Fibroblast of skin of scalp (primary cell): ENCODE results near the gene MAP3K20.
"Not testable (repeated sequence)": the region's sequence is repeated elsewhere in the genome, so short reads cannot be mapped to it uniquely, and the experiment has no call there.

Source experiments
- DNase-seq: peaks from one replicate; pipeline ENCODE4 v3.0.0-alpha.2; 2013

The MAP3K20 gene

GRCh38 chr2:173238385-173238784 is 162.7 kb downstream of the MAP3K20 start:
- no peak for DNase-seq

- no peak for DNase-seq
Measured at GRCh38 chr2:173238831-173239230, 163.2 kb downstream of the MAP3K20 start.

GRCh38 chr2:173239644-173240043 is 164.0 kb downstream of the MAP3K20 start:
- DNase-seq, result peak; percentile 13

GRCh38 chr2:173240083-173240482 is 164.4 kb downstream of the MAP3K20 start:
- no peak for DNase-seq

GRCh38 chr2:173241643-173242042 is 166.0 kb downstream of the MAP3K20 start:
- no peak for DNase-seq

GRCh38 chr2:173247156-173247555 is 171.5 kb downstream of the MAP3K20 start:
- DNase-seq, result no peak

- DNase-seq, result no peak
Measured at GRCh38 chr2:173248381-173248780, 172.7 kb downstream of the MAP3K20 start.

GRCh38 chr2:173249661-173250641 is 174.3 kb downstream of the MAP3K20 start:
- no peak for DNase-seq

GRCh38 chr2:173251225-173251624 is 175.6 kb downstream of the MAP3K20 start:
- no peak for DNase-seq

- DNase-seq, result no peak
Measured at GRCh38 chr2:173252581-173252980, 176.9 kb downstream of the MAP3K20 start.

- DNase-seq, result no peak
Measured at GRCh38 chr2:173254659-173255058, 179.0 kb downstream of the MAP3K20 start.

- no peak for DNase-seq
Measured at GRCh38 chr2:173258701-173259100, 183.1 kb downstream of the MAP3K20 start.

- DNase-seq, result not testable (repeated sequence)
Measured at GRCh38 chr2:173262356-173262755, 186.7 kb downstream of the MAP3K20 start.

GRCh38 chr2:173264151-173264550 is 188.5 kb downstream of the MAP3K20 start:
- DNase-seq, result no peak

- DNase-seq, result no peak
Measured at GRCh38 chr2:173264603-173265366, 189.1 kb downstream of the MAP3K20 start.

GRCh38 chr2:173271135-173271534 is 195.5 kb downstream of the MAP3K20 start:
- no peak for DNase-seq

GRCh38 chr2:173271825-173272224 is 196.2 kb downstream of the MAP3K20 start:
- DNase-seq, result no peak

GRCh38 chr2:173272849-173273248 is 197.2 kb downstream of the MAP3K20 start:
- DNase-seq, result no peak

- peak; percentile 9 for DNase-seq
Measured at GRCh38 chr2:173278794-173279526, 203.3 kb downstream of the MAP3K20 start.

- DNase-seq, result no peak
Measured at GRCh38 chr2:173279527-173279868, 203.9 kb downstream of the MAP3K20 start.

- DNase-seq, result no peak
Measured at GRCh38 chr2:173280853-173281252, 205.2 kb downstream of the MAP3K20 start.

- not testable (repeated sequence) for DNase-seq
Measured at GRCh38 chr2:173281898-173282297, 206.3 kb downstream of the MAP3K20 start.
